ENCODE data around the gene LRRC70. TPM values are rescaled to one million over a fixed set of nuclear protein-coding genes. Genes with fewer than 3 reads are reported as not detected.
A peak's percentile ranks its signal among the peaks of the same experiment; 100 is the strongest.

Gene LRRC70
- total and polyA plus RNA-seq, 12 donors: 0.72 to 8.2 (median 3.4) TPM; not detected in 1

DNA sequence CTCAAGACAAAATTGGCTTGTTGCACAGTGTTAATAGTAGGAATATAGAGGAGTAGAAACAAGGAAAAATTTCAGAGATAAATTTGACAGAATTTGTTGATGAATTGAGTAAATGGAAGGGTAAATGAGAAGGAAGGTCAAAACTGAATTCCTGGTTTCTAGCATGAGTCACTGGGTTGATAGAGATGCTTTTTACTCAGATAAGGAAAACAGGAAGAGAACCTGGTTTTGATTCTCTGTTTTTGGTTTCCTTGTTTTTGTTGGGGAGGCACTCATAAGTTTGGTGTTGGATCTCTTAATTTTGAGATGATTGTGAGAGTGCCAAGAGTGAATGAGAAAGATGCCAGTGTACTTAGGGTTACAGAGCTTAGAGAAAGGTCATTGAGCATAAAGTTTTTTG lies 7.1 kb downstream of the LRRC70 start:
- no peaks in the 10 kb centered on the region for H3K27me3 ChIP-seq
- H3K4me3 ChIP-seq: no peak overlapping the region
- DNase-seq: no peak

DNA sequence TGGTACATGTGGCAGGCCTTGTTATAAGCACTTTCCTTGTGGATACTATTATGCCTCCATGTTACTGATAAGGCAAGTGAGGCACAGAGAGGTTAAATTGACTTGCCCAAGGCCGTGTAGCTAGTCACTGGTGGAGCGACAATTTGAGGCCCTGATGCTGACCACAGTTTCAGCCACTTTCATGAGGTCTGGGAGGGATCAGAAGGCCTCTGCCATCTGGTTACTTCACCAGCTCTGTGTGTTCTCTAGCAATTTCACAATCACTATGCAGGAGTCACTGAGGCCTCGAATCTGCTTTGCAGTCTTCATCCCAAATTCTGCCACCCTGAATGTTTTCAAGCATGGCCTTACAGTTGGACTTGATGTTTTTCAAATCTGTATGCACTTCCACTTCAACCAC lies 9.1 kb downstream of the LRRC70 start:
- intact Hi-C loops (cut with DNase I): no loop called here
- TF ChIP-seq POLR2A (IDR thresholded peaks at IDR 0.05): no peak
- TF ChIP-seq, protein P1, sequence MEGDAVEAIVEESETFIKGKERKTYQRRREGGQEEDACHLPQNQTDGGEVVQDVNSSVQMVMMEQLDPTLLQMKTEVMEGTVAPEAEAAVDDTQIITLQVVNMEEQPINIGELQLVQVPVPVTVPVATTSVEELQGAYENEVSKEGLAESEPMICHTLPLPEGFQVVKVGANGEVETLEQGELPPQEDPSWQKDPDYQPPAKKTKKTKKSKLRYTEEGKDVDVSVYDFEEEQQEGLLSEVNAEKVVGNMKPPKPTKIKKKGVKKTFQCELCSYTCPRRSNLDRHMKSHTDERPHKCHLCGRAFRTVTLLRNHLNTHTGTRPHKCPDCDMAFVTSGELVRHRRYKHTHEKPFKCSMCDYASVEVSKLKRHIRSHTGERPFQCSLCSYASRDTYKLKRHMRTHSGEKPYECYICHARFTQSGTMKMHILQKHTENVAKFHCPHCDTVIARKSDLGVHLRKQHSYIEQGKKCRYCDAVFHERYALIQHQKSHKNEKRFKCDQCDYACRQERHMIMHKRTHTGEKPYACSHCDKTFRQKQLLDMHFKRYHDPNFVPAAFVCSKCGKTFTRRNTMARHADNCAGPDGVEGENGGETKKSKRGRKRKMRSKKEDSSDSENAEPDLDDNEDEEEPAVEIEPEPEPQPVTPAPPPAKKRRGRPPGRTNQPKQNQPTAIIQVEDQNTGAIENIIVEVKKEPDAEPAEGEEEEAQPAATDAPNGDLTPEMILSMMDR (IDR thresholded peaks at IDR 0.05): no peak

More for the DNA sequence above, 7.1 kb downstream of the LRRC70 start:
- H3K36me3 ChIP-seq (replicated peaks in 1 of 2): no peaks in the 10 kb centered on the region
- no peaks in the 10 kb centered on the region for H3K9me3 ChIP-seq (replicated peaks in 1 of 3)
- intact Hi-C loops (cut with DNase I): no loop called here
- H3K27ac ChIP-seq: peak overlapping the region in 4 of 5 donors; percentile 2 to 47 (median 27)
- peaks cover 14 to 15% of the 10 kb centered on the region in 2 donors for H3K4me1 ChIP-seq (replicated peaks in 1 of 2)
- TF ChIP-seq POLR2A (IDR thresholded peaks at IDR 0.05): no peak
- TF ChIP-seq, protein P1 (IDR thresholded peaks at IDR 0.05): no peak

DNA sequence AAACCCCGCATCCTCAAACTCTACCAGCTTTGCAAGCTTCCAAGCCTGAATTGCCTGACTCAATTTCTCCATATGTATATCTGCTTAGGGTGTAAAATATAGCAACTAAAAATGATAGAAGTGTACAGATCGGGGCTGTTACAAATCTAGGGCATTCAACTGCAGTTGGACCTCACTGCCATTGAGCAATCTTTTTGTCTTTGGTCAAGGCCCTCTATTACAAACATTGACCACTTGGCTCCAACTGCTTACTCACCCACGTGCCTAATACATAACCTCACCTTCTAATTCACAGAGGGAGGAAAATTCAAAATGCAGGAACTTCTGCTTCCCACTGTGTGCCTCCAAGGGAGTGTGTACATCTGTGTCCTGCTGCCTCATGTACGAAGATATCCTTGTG lies 10.0 kb downstream of the LRRC70 start:
- Histone ChIP-seq H3K27ac (no peak overlapping the region), H3K9me3 (replicated peaks in 1 of 3) (no peaks in the 10 kb centered on the region), H3K36me3 (replicated peaks in 1 of 2) (no peaks in the 10 kb centered on the region), H3K4me3 (no peak overlapping the region), H3K4me1 (replicated peaks in 1 of 2) (peaks cover 19 to 20% of the 10 kb centered on the region in 2 donors), H3K27me3 (no peaks in the 10 kb centered on the region)
- TF ChIP-seq POLR2A (IDR thresholded peaks at IDR 0.05): no peak
- TF ChIP-seq, protein P1 (IDR thresholded peaks at IDR 0.05): no peak
- DNase-seq: peak in 3 of 7 donors; percentile 15 to 40 (median 40)
- intact Hi-C loops (cut with DNase I): no loop called here
- 71 to 85% (median 71%) methylated on average over 4 of the region's 4 CpGs for WGBS, 4 donors

More for the DNA sequence above, 9.1 kb downstream of the LRRC70 start:
- Histone ChIP-seq H3K27ac (no peak overlapping the region), H3K4me1 (replicated peaks in 1 of 2) (peaks cover 14 to 15% of the 10 kb centered on the region in 2 donors), H3K36me3 (replicated peaks in 1 of 2) (no peaks in the 10 kb centered on the region), H3K4me3 (no peak overlapping the region), H3K9me3 (replicated peaks in 1 of 3) (no peaks in the 10 kb centered on the region), H3K27me3 (no peaks in the 10 kb centered on the region)
- peak in 2 of 7 donors; percentile 5 to 18 for DNase-seq
- WGBS, 4 donors: 69 to 74% (median 73%) methylated on average over 3 of the region's 3 CpGs

DNA sequence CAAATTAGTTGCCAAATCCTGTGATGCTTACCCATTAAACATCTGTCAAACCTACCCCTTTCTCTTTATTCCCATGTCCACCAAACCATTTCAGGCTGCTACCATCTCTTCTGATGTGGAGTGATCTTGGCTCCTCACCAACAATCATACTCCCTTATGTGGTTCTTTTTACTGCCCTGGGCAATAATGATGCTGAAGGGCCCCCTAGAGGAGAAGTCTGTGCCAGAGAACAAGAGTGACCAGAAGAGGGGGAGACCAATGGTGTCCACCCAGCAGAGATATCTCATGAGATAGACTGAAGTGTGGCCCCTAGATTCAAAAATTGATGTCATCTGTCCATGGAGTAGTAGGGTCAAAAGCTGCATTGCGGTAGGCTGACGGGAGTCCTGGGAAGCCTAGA lies 10.9 kb downstream of the LRRC70 start:
- no peak overlapping the region for H3K27ac ChIP-seq
- H3K4me1 ChIP-seq (replicated peaks in 1 of 2): peaks cover 19 to 22% of the 10 kb centered on the region in 2 donors
- H3K9me3 ChIP-seq (replicated peaks in 1 of 3): no peaks in the 10 kb centered on the region
- no peaks in the 10 kb centered on the region for H3K27me3 ChIP-seq
- H3K36me3 ChIP-seq (replicated peaks in 1 of 2): no peaks in the 10 kb centered on the region
- TF ChIP-seq, protein P1 (IDR thresholded peaks at IDR 0.05): no peak
- TF ChIP-seq POLR2A (IDR thresholded peaks at IDR 0.05): no peak
- 87 to 98% (median 97%) methylated on average over 2 of the region's 2 CpGs for WGBS, 4 donors
- H3K4me3 ChIP-seq: no peak overlapping the region
- intact Hi-C loops (cut with DNase I): no loop called here
- DNase-seq: no peak

All from adrenal gland (tissue), 12 donors.